A549 (cell line): ENCODE results near the gene IZUMO4.

Experiments
- EP300 ChIP-seq, 2 experiments: fragments of >200 bp; sonication (Bioruptor Twin); formaldehyde crosslinking; IDR thresholded peaks; 2 replicates in 1 of 2; 3 replicates in 1 of 2; pipeline ENCODE4 v1.6.1; 2016 to 2017
- GATA3 ChIP-seq: IDR thresholded peaks from 2 replicates; pipeline ENCODE4 v1.6.1; 2012; ENCODE audit warnings: borderline replicate concordance
- JUN ChIP-seq, 2 experiments: fragments of >200 bp; sonication (Bioruptor Twin); formaldehyde crosslinking; IDR thresholded peaks; 2 replicates in 1 of 2; 3 replicates in 1 of 2; pipeline ENCODE4 v1.6.1; 2016 to 2017
- MAX ChIP-seq: IDR thresholded peaks from 2 replicates; pipeline ENCODE4 v1.6.1; 2012
- MAZ ChIP-seq: fragments of 150-350 bp; IDR thresholded peaks from 2 replicates; pipeline ENCODE4 v1.6.1; 2014; ENCODE audit warnings: antibody characterized with exemption, low read depth, low read length, borderline replicate concordance
- TF ChIP-seq, protein P1 (sequence below): fragments of >200 bp; sonication (Bioruptor Twin); formaldehyde crosslinking; IDR thresholded peaks from 3 replicates; pipeline ENCODE4 v1.5.1; 2016

- TF ChIP-seq JUN (IDR thresholded peaks at IDR 0.05) (peak; percentile 29 to 81; a peak in 3 of 5 replicates), GATA3 (peak; percentile 39), EP300 (IDR thresholded peaks at IDR 0.05) (no peak), MAX (peak; percentile 90), MAZ (no peak)
- TF ChIP-seq, protein P1, sequence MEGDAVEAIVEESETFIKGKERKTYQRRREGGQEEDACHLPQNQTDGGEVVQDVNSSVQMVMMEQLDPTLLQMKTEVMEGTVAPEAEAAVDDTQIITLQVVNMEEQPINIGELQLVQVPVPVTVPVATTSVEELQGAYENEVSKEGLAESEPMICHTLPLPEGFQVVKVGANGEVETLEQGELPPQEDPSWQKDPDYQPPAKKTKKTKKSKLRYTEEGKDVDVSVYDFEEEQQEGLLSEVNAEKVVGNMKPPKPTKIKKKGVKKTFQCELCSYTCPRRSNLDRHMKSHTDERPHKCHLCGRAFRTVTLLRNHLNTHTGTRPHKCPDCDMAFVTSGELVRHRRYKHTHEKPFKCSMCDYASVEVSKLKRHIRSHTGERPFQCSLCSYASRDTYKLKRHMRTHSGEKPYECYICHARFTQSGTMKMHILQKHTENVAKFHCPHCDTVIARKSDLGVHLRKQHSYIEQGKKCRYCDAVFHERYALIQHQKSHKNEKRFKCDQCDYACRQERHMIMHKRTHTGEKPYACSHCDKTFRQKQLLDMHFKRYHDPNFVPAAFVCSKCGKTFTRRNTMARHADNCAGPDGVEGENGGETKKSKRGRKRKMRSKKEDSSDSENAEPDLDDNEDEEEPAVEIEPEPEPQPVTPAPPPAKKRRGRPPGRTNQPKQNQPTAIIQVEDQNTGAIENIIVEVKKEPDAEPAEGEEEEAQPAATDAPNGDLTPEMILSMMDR = peak; percentile 39; the same call in 2 of the 3 replicates
These were observed 658 bp upstream of the IZUMO4 start, which contains the start of gene MOB3A for GRCh38 chr19:2096034-2096479.
